Calu3 (cell line): Measurements from ENCODE around the gene DZANK1. TPM values are rescaled to one million over a fixed set of nuclear protein-coding genes. Genes with fewer than 3 reads are reported as not detected.

Experiments used
- BruUV-seq: library from RNA; stranded (reverse); fragments of 400-500 nt; replicated peaks from 2 replicates; lab custom pipeline; 2021; lab: Mats Ljungman, UMichigan
- CTCF ChIA-PET: fragments of 300-600 bp; sonication (Branson Sonifier 250); formaldehyde crosslinking; loops from one replicate; lab custom pipeline; 2022; ENCODE audit warnings: antibody characterized with exemption; lab: Charles Lee
- DNase-seq: peaks from one replicate; pipeline ENCODE4 v3.0.0; 2022
- H3K27ac Mint-ChIP-seq: one replicate; pipeline ENCODE4 v1.8.0; 2022; ENCODE audit warnings: mixed read lengths; ENCODE audit not compliant: unreplicated experiment
- H3K27me3 Mint-ChIP-seq: one replicate; pipeline ENCODE4 v1.8.0; 2022; ENCODE audit warnings: mixed read lengths; ENCODE audit not compliant: unreplicated experiment
- H3K36me3 Mint-ChIP-seq: one replicate; pipeline ENCODE4 v1.8.0; 2022; ENCODE audit warnings: mild to moderate bottlenecking, moderate library complexity, mixed read lengths; ENCODE audit not compliant: insufficient read depth, unreplicated experiment
- H3K4me1 Mint-ChIP-seq: one replicate; pipeline ENCODE4 v1.8.0; 2022; ENCODE audit warnings: mild to moderate bottlenecking, low read depth, mixed read lengths; ENCODE audit not compliant: unreplicated experiment
- H3K4me3 Mint-ChIP-seq: one replicate; pipeline ENCODE4 v1.8.0; 2022; ENCODE audit warnings: mild to moderate bottlenecking, low read depth, moderate library complexity, mixed read lengths; ENCODE audit not compliant: unreplicated experiment
- H3K9me3 Mint-ChIP-seq: one replicate; pipeline ENCODE4 v1.8.0; 2022; ENCODE audit warnings: low read depth, mixed read lengths; ENCODE audit not compliant: unreplicated experiment
- CTCF ChIP-seq: fragments of 200-600 bp; IDR thresholded peaks from one replicate; pipeline ENCODE4 v1.8.0; 2022; ENCODE audit warnings: antibody characterized with exemption; ENCODE audit not compliant: unreplicated experiment
- intact Hi-C: fragments of 100-400 bp; cut with micrococcal nuclease; formaldehyde crosslinking; loops from one replicate; pipeline ENCODE4 v1.10.0; 2022; ENCODE audit not compliant: unreplicated experiment
- total RNA-seq: library from RNA; stranded (reverse); gene quantifications from 2 replicates; pipeline ENCODE4 v1.2.3, GENCODE V29; 2022

The DZANK1 gene
- total RNA-seq, 1 experiment from 2014 or later, result 1.0 TPM

GRCh38 chr20:18436847-18437246, 30.0 kb downstream of the DZANK1 start:
- TF ChIP-seq CTCF, result no peak
- Mint-ChIP-seq H3K9me3 (no peaks in the 10 kb centered on the region), H3K4me3 (no peak overlapping the region), H3K27me3 (no peaks in the 10 kb centered on the region), H3K27ac (no peak overlapping the region), H3K36me3 (no peaks in the 10 kb centered on the region), H3K4me1 (no peaks in the 10 kb centered on the region)
- DNase-seq, result no peak
- BruUV-seq, result no TSS peak
- CTCF ChIA-PET, result no interaction called here
- intact Hi-C loops, result no loop called here

DNA sequence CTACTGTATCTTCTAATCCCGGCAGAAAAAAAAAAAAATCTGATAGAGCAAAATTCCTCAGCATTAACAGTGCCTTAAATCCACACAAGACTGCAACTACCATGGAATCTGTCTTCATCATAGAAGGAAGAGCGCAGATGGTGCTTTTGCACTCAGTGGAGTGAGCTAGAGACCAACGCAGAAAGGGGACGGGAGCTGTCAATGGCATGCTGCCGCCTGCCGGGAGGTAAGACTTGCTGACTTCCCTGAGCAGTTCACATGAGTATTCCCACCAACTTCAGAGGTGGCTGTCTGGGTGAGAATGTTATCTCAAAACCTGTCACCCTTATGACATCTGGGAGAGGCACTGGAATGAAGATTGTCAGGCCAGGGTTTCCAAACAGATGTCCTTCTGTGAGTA, 35.6 kb downstream of the DZANK1 start:
- no peaks in the 10 kb centered on the region for H3K27me3 Mint-ChIP-seq
- no peak overlapping the region for H3K27ac Mint-ChIP-seq
- no peak overlapping the region for H3K4me3 Mint-ChIP-seq
- H3K9me3 Mint-ChIP-seq, result no peaks in the 10 kb centered on the region
- no TSS peak for BruUV-seq
- no peaks in the 10 kb centered on the region for H3K4me1 Mint-ChIP-seq
- intact Hi-C loops, result no loop called here
- CTCF ChIA-PET, result no interaction called here
- DNase-seq, result no peak
- TF ChIP-seq CTCF, result no peak
- no peaks in the 10 kb centered on the region for H3K36me3 Mint-ChIP-seq

- no peaks in the 10 kb centered on the region for H3K9me3 Mint-ChIP-seq
- DNase-seq, result no peak
These were observed 36.5 kb downstream of the DZANK1 start for GRCh38 chr20:18430172-18430826.

DNA sequence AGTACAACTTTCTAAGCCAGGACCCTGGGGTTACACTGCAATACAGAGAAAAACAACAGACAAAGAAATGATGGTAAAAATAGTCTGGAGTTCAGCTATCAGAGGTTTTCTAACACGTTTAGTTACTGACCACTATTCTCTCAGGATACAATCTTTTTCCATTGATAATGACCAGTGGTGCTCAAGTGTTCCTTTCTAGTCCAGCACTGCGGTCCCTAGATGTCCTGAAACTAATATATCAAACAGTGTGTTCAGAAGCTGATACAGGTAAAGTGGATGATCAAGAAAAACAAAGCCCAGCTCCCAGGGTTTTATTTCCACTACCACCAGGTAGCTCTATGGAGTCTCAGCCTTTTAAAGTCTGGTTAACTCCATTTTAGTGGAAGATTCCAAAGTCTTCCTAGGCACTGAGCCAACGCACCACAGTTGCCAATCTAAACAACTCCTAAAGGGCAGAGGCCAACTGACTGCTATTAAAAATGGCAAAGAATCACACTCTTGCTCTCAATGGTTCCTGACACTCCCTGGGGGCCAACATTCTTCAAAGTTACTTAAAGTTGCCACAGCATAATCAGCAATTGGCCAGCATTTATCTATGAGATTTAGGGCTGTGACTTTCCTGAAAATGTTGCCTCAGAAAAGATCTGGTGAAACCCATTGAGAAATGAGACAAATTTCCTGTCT, 38.2 kb downstream of the DZANK1 start:
- no peak overlapping the region for H3K27ac Mint-ChIP-seq
- no peaks in the 10 kb centered on the region for H3K27me3 Mint-ChIP-seq
- no peaks in the 10 kb centered on the region for H3K36me3 Mint-ChIP-seq
- no peaks in the 10 kb centered on the region for H3K4me1 Mint-ChIP-seq
- CTCF ChIA-PET, result no interaction called here
- DNase-seq, result no peak
- no TSS peak for BruUV-seq
- no peaks in the 10 kb centered on the region for H3K9me3 Mint-ChIP-seq
- no peak for TF ChIP-seq CTCF
- intact Hi-C loops, result no loop called here
- H3K4me3 Mint-ChIP-seq, result no peak overlapping the region

More at GRCh38 chr20:18430172-18430826, 36.5 kb downstream of the DZANK1 start:
- Mint-ChIP-seq H3K4me1 (no peaks in the 10 kb centered on the region), H3K4me3 (no peak overlapping the region), H3K27me3 (no peaks in the 10 kb centered on the region), H3K36me3 (no peaks in the 10 kb centered on the region), H3K27ac (no peak overlapping the region)
- BruUV-seq, result no TSS peak
- no peak for TF ChIP-seq CTCF
- CTCF ChIA-PET, result no interaction called here
- intact Hi-C loops, result no loop called here
